Fibroblast of peridontal ligament (primary cell): ENCODE data around the gene SYT12.
"Not testable (repeated sequence)": the region's sequence is repeated elsewhere in the genome, so short reads cannot be mapped to it uniquely, and the experiment has no call there.

Experiments
- DNase-seq: peaks from one replicate; pipeline ENCODE4 v3.0.0-alpha.2; 2010; ENCODE audit errors: extremely low read depth

The SYT12 gene, protein sequence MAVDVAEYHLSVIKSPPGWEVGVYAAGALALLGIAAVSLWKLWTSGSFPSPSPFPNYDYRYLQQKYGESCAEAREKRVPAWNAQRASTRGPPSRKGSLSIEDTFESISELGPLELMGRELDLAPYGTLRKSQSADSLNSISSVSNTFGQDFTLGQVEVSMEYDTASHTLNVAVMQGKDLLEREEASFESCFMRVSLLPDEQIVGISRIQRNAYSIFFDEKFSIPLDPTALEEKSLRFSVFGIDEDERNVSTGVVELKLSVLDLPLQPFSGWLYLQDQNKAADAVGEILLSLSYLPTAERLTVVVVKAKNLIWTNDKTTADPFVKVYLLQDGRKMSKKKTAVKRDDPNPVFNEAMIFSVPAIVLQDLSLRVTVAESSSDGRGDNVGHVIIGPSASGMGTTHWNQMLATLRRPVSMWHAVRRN

DNA sequence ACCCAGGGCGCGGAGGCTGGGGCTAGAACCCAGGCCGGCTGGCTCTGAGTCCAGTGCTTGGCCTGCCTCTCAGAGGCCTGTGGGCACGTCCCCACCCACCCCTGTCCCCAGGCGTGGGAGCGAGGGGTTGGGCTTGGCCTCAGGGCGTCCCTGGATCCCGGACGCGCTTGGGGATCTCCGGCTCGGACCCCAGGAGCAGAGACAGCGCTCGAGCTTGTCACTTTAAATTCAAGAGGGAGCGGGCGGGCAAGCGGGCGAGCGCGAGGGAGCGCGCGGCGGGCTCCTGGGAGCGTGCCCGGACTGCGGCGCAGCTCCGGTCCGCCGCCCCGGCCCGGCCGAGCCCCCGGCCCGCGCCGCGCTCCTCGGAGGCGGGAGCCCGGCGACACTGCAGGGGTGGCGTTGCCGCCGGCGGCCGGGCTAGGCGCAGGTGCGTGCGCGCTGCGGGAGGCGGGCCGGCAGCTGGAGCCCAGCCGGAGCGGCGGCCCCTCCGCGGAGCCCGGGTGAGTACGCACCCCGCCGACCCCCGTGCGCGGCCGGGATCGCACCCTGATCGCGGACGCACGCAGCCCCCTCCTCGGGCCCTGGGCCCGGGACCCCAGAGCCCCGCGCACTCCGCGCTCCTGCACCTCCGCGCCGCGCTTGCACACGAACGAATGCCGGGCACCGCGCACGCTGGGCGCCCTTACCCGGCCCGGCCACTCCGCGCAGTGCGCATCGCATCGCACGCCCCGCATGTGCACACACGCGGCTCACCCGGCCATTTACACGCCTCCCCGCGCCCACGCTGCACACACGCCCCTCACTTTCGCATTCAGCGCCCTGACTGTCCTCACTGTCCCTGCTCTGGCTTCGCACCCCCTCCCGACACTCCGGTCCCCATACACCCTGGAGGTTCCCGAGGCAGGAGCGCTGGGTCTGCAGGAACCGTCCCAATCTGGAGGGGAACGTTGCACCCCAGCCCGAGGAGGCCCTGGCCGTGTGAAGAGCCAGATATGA lies at the start of gene SYT12:
SYT12 (plus strand) TSS at position 174 of the 996 bp plus-strand sequence. CDS start 7,011 bp downstream, outside the sequence.
- no peak for DNase-seq

DNA sequence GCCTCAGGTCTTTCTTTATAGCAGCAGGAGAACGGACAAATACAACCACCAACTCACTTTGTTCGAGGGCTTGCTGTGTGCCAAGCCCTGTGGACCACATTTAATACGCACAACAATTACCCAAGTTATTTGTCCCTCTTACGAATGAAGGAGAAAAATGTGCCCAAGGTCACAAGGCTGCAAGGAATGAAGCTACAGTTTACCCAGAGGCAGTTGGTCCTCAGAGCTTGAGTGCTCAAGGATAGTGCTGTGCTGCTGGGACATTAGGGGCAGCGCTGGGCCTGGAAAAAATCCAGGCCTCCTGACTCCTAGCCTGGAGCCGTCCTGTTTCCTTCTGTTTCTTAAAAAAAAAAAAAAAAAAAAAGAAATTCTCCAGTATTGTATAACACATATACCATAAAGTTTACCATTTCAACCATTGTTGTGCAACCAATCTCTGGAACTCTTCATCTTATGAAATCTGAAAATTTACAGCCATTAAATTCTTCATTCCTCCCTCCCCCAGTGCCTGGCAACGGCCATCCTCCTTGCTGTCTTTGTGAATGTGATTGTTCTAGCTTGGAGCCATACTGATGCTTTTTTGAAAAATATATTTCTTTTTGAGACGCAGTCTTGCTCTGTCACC lies 48.9 kb upstream of the SYT12 start:
- DNase-seq, result no peak

DNA sequence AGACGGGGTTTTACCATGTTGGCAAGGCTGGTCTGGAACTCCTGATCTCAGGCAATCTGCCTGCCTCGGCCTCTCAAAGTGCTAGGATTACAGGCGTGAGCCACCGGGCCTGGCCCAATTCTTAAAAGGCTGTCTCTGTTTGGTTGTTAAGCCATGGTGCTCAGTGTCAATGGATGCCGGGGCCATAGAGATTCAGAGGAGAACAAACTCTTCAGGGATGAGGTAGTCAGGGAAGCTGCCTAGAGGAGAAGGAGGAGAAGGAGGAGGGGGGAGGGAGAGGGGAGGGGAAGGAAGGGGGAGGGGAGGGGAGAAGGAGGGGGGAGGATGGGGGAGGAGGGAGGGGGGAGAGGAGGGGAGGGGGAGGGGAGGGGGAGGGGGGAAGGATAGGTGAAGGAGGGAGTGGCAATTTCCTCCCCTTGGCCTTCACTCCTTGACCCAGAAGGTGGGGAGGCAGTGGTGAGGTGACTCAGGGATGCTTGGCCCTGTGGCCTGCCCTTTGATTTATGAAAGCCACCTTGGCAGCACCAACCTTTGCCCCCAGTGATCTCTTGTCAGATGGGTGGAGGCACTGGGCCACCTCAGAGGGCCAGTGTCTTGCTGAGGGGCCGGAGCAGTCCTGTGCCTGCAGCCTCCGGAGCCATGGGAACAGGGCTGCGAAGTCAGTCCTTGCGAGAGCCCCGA lies 48.1 kb upstream of the SYT12 start, which contains the start of gene C11orf86:
C11orf86 (plus strand) TSS at position 581 of the 681 bp plus-strand sequence; CDS start at position 640, 59 bp downstream.
- no peak for DNase-seq

DNA sequence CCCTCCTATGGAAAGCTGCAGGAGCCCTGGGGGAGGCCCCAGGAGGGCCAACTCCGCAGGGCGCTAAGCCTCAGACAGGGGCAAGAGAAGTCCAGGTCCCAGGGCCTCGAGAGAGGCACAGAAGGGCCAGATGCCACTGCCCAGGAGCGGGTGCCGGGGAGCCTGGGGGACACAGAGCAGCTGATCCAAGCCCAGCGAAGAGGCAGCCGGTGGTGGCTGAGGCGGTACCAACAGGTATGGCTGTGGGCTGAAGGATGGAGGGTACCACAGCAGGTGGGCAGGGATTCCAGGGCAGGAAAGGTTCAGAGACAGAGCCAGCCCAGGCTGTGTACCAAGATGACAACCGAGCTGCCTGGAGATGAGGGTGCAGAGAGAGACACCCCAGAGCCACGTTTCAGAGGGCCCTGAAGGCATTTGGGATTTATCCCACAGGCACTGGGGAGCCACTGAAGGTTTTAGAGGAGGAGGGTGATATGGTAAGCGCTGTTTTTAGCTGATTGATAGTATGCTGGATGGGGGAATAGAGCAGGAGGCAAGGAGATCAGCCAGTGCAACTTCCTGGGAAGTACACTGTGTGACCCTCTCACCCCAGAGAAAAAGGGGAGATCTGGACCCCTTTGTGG lies 47.4 kb upstream of the SYT12 start:
- no peak for DNase-seq

- DNase-seq, result no peak
These were observed 46.9 kb upstream of the SYT12 start for GRCh38 chr11:66976028-66976467.

GRCh38 chr11:66976925-66977324 lies 46.0 kb upstream of the SYT12 start:
- no peak for DNase-seq

DNA sequence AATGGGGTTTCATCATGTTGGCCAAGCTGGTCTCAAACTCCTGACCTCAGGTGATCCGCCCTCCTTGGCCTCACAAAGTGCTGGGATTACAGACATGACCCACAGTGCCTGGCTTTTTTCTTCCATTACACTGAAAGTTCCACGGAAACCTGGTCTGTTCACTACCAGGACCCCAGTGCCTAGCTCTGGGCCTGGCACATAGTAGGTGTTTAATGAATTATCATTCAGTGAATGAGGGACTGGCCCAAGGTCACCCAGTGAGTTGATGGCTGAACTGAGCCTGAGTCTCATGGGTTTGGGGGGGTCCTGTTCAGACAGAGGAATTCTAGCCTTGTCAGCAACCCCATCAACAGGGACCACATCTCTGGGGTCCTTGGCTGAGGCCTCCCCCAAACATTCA lies 44.7 kb upstream of the SYT12 start:
- no peak for DNase-seq

- DNase-seq, result no peak
These were observed 44.2 kb upstream of the SYT12 start for GRCh38 chr11:66978717-66979116.

DNA sequence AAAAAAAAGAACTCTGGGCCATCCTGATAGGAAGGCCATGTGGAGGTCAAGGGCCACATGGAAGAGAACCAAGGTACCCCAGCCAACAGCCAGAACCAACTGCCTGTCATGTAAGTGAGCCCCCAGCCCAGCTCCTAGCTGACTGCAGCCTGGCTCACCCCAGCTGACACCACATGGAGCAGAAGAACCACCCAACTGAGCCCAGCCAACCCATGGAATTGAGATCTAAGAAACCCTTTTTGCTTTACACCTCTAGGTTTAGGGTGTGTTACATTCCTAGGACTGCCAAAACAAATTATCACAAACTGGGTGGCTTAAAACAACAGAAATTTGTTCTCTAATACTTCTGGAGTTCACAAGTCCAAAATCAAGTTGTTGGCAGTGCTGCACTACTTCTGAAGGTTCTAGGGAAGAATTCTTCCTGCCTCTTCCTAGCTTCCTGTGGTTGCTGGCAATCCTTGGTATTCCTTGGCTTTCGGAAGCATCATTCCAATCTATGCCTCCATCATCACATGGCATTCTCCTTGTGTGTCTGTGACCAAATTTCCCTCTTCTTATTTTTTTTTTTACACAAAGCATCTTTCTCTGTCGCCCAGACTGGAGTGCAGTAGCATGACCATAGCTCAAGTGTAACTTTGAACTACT lies 43.5 kb upstream of the SYT12 start:
- peak; percentile 52 for DNase-seq

DNA sequence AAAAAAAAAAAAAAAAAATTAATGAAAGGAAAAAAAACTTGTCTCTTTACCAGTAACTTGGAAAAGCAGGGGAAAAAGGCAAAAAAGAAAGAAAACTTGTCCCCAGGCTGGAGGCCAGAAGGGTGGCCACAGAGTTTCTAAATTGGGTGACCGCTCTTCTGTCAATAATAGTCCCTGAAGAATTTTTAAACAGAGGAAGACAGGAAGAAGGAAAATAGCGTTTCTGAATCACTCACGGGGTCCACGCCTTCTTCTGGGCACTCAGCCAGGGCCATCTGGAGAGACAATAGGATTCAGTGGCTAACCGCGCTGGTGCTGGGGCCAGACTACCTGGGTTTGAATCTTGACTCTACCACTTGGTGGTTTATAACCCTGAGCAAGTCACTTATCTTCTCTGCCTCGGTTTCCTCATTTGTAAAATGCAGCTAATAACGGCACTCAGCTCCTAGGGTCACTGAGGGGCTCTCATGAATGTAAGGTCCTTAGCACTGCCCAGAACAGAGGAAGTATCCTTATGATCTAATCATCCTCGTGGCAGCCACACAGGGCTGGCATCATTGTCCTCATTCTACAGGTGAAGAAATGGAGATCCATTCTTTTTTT lies 40.9 kb upstream of the SYT12 start:
- peak; percentile 82 for DNase-seq

GRCh38 chr11:66983275-66983924 lies 39.5 kb upstream of the SYT12 start:
- DNase-seq, result no peak

DNA sequence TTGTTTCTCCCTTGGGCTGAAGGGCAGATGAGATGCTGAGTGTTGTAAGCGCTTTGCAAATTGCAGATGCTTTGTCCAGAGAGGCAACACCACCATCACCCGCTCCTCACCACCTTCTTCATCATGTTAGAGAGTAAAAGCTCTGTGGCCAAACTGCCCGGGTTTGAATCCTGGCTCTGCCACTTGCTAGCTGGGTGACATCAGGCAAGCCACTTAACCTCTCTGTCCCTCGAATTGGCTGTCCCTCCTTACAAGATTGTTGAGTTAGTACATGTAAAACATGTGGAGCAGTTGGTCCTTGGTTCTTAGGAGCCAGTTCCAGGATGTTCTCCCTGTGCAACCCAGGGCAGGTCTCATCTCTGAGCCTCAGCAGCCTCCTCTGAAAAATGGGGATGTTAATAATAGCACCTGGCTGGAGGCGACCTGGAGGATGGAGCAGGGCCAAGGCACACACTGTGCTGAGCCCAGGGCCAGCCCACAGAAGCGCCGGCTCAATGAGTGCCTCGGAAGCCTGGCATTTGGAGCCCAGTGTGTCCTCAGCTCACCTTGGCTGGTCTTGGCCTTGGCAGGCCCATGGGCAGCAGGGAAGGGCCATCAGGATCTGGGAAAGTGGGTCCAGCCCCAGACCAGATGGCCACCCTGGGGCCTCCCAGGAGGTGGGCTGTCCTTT lies 37.3 kb upstream of the SYT12 start:
- DNase-seq, result no peak

DNA sequence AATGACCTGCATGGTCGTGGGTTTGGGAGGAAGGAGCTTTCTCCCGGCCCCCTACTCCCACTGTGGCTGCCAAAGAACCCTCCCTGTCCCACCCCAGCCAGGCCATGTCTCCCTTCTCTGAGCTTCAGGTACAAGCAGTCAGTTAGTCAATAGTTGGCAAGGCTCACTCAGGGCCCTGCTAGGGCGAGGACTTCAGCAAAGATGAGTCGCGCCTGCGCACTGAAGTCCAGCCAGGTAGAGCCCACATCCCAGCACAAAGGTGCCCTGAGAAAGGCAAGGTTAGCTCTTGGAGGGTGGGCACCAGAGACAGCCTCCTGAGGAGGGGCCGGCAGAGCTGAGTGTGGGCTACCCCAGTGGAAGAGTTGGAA lies 36.8 kb upstream of the SYT12 start:
- no peak for DNase-seq

DNA sequence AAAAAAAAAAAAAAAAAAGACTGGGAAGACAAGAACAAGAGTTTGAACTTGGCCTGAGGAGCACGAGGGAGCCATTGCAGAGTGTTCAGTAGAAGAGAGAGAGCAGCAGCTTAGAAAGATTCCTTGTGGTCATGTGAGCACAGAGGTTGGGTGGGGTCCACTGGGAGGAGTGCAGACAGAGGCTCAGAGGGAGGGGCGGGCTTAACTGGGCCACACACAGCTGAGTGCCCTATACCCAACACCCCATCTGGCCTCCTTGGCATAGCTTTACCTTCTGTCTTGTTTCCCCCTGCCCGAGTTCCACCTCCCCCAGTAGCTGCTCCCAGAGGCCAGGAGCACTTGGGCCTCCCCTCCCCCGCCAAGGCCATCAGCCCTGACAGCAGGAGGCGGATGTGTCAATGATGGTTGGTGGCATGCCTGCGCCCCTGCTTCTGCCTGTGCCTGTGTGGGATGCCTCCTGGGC lies 35.7 kb upstream of the SYT12 start:
- no peak for DNase-seq

- DNase-seq, result no peak
These were observed 34.9 kb upstream of the SYT12 start for GRCh38 chr11:66987924-66988637.

GRCh38 chr11:66988741-66989140 lies 34.2 kb upstream of the SYT12 start:
- DNase-seq, result not testable (repeated sequence)

DNA sequence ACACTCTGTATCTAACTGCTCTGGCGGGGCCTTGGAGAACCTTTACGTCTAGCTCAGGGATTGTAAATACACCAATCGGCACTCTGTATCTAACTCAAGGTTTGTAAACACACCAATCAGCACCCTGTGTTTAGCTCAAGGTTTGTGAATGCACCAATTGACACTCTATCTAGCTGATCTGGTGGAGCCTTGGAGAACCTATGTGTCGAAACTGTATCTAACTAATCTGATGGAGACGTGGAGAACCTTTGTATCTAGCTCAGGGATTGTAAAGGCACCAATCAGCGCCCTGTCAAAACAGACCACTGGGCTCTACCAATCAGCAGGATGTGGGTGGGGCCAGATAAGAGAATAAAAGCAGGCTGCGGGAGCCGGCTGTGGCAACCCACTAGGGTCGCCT lies 33.6 kb upstream of the SYT12 start:
- DNase-seq, result not testable (repeated sequence)

DNA sequence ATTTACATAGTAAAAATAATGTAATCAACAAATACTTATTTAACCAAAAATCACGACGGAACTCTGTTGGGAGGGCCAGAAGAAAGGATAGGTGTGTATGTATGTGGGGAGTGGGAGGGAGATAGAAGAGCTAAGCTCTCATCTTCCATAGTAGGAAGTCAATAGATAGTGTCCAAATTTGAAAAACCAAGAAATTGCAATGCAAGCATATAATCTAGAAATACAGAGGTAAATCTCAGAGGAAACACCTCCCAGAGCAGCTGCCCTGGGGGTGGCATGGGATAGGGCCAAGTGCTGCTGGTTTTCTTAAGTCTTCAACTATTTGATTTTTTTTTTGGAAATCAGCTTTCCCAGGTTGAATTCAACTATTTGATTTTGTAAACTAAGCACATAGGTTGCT lies 30.9 kb upstream of the SYT12 start:
- no peak for DNase-seq
